ENCODE results near the gene GSN.

DNA sequence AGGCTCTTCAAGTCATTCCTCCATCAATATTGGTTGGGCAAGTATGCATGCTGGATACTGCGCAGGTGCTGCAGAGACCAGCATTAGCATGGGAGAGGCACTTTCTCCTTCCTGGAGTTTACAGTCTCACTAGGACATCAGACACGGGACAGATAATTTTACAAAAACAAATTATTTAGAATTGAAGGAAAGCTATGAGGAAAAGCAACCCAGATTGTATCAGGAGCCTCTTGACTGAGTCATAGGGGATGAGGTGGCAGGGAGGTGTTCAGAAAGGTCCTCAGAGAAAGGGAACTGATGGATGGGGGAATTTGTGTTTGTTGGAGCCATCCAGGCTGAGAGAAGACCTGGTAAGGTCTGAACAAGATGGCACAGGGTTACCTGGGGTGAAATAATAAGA lies 41.8 kb upstream of the GSN start:
- TF ChIP-seq, protein P1, sequence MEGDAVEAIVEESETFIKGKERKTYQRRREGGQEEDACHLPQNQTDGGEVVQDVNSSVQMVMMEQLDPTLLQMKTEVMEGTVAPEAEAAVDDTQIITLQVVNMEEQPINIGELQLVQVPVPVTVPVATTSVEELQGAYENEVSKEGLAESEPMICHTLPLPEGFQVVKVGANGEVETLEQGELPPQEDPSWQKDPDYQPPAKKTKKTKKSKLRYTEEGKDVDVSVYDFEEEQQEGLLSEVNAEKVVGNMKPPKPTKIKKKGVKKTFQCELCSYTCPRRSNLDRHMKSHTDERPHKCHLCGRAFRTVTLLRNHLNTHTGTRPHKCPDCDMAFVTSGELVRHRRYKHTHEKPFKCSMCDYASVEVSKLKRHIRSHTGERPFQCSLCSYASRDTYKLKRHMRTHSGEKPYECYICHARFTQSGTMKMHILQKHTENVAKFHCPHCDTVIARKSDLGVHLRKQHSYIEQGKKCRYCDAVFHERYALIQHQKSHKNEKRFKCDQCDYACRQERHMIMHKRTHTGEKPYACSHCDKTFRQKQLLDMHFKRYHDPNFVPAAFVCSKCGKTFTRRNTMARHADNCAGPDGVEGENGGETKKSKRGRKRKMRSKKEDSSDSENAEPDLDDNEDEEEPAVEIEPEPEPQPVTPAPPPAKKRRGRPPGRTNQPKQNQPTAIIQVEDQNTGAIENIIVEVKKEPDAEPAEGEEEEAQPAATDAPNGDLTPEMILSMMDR (conservative IDR thresholded peaks at IDR 0.05; ENCODE audit: low read length) = no peak
- no peak for TF ChIP-seq EZH2phosphoT487 (IDR thresholded peaks at IDR 0.05; ENCODE audit: borderline replicate concordance)
